PC-3 (cell line): ENCODE results near the gene LIMA1. TPM values are rescaled to one million over a fixed set of nuclear protein-coding genes. Genes with fewer than 3 reads are reported as not detected.

Source experiments
- ATAC-seq: fragments of 200-7000 bp; cut with Tn5 transposase; 2 replicates; pipeline ENCODE4 v1.9.1; 2020; ENCODE audit warnings: mild to moderate bottlenecking, moderate library complexity
- BruUV-seq: library from RNA; stranded (reverse); fragments of 400-500 nt; replicated peaks from 2 replicates; lab custom pipeline; 2021; lab: Mats Ljungman, UMichigan
- CTCF ChIA-PET: fragments of 300-600 bp; sonication (Branson Sonifier 250); formaldehyde crosslinking; loops from one replicate; lab custom pipeline; 2022; ENCODE audit warnings: antibody characterized with exemption; lab: Charles Lee
- POLR2A ChIA-PET: fragments of 300-600 bp; sonication (Branson Sonifier 250); formaldehyde crosslinking; loops from one replicate; lab custom pipeline; 2022; ENCODE audit warnings: antibody characterized with exemption; ENCODE audit not compliant: unreplicated experiment; lab: Charles Lee
- DNase-seq: peaks from one replicate; pipeline ENCODE4 v3.0.0-alpha.2; 2015
- H2AFZ ChIP-seq: fragments of 300-600 bp; sonication (generic); 2 replicates; pipeline ENCODE4 v1.6.0; 2016; ENCODE audit warnings: antibody characterized with exemption, low read length
- H3F3A ChIP-seq: fragments of 300-600 bp; sonication (generic); one replicate; pipeline ENCODE4 v1.6.0; 2017; ENCODE audit warnings: antibody characterized with exemption, low read length, control low read depth, mild to moderate bottlenecking; ENCODE audit not compliant: unreplicated experiment
- H3K27ac ChIP-seq: fragments of 300-600 bp; sonication (generic); 2 replicates; pipeline ENCODE4 v1.5.1; 2016; ENCODE audit warnings: mild to moderate bottlenecking, low read length
- H3K27me3 ChIP-seq: fragments of 300-600 bp; sonication (generic); 2 replicates; pipeline ENCODE4 v1.6.1; 2016; ENCODE audit warnings: low read length, mixed read lengths
- H3K36me3 ChIP-seq: fragments of 300-600 bp; sonication (generic); 2 replicates; pipeline ENCODE4 v1.6.1; 2016; ENCODE audit warnings: low read depth, mixed run types, low read length, mixed read lengths
- H3K4me1 ChIP-seq: fragments of 300-600 bp; sonication (generic); 2 replicates; pipeline ENCODE4 v1.5.1; 2016; ENCODE audit warnings: low read length; ENCODE audit not compliant: insufficient read depth
- H3K4me2 ChIP-seq: fragments of 300-600 bp; sonication (generic); 2 replicates; pipeline ENCODE4 v1.6.0; 2016; ENCODE audit warnings: low read length
- H3K4me3 ChIP-seq: fragments of 300-600 bp; sonication (generic); 2 replicates; pipeline ENCODE4 v1.5.1; 2016; ENCODE audit warnings: mild to moderate bottlenecking, low read length, mixed read lengths
- H3K79me2 ChIP-seq: fragments of 300-600 bp; sonication (generic); 2 replicates; pipeline ENCODE4 v1.6.1; 2017; ENCODE audit warnings: low read length, mixed read lengths
- H3K9ac ChIP-seq: fragments of 300-600 bp; sonication (generic); 2 replicates; pipeline ENCODE4 v1.6.0; 2016; ENCODE audit warnings: mild to moderate bottlenecking, low read length
- H3K9me2 ChIP-seq: fragments of 300-600 bp; sonication (generic); replicated peaks from 2 replicates; pipeline ENCODE4 v1.6.1; 2016; ENCODE audit warnings: mixed run types, low read length, mixed read lengths
- H3K9me3 ChIP-seq: fragments of 300-600 bp; sonication (generic); 2 replicates; pipeline ENCODE4 v1.6.1; 2016; ENCODE audit warnings: low read length, mixed read lengths
- H4K20me1 ChIP-seq: fragments of 300-600 bp; sonication (generic); 2 replicates; pipeline ENCODE4 v1.6.1; 2016; ENCODE audit warnings: low read length, mixed read lengths
- CTCF ChIP-seq: fragments of 300-600 bp; sonication (generic); conservative IDR thresholded peaks from 2 replicates; pipeline ENCODE4 v1.5.1; 2017; ENCODE audit warnings: antibody characterized with exemption, low read depth, mild to moderate bottlenecking, low read length
- EZH2 ChIP-seq: fragments of 300-600 bp; sonication (generic); IDR thresholded peaks from one replicate; pipeline ENCODE4 v1.6.1; 2017; ENCODE audit warnings: antibody characterized with exemption, mild to moderate bottlenecking, low read length; ENCODE audit not compliant: unreplicated experiment
- EZH2phosphoT487 ChIP-seq: fragments of 300-600 bp; sonication (generic); IDR thresholded peaks from 2 replicates; pipeline ENCODE4 v1.6.1; 2018; ENCODE audit warnings: mild to moderate bottlenecking, antibody characterized with exemption, low read length, borderline replicate concordance
- intact Hi-C: fragments of 100-400 bp; cut with micrococcal nuclease; formaldehyde crosslinking; loops from 2 replicates; pipeline ENCODE4 v1.9.0; 2023
- total RNA-seq: library from RNA; depleted of rRNA; stranded (reverse); fragments of >200 nt; gene quantifications from 2 replicates; pipeline ENCODE4 v1.2.3, GENCODE V29; 2014

The LIMA1 gene
- total RNA-seq, 1 experiment from 2014 or later = 45.1 TPM

GRCh38 chr12:50132505-50133135 lies 150.7 kb downstream of the LIMA1 start:
- H3K4me2 ChIP-seq = no peak overlapping the region

DNA sequence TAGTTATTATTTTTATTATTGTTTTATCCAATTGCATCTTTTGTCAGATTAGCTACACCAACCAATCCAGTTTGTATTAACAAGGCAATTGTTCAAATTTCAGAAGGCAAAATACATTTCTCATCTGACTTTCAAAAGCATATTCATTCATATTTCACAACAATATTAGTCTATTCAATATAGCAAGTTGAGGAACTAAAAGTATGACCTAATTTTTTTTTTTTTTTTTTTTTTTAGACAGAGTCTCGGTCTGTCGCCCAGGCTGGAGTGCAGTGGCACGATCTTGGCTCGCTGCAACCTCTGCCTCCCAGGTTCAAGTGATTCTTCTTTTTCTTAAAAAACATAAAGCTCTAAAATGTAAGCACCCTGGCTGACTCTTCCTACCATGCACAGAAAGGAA lies 154.0 kb downstream of the LIMA1 start:
- Histone ChIP-seq H3K9me3 (no peaks in the 10 kb centered on the region), H3K9ac (no peak overlapping the region), H3K27ac (no peak overlapping the region), H4K20me1 (no peaks in the 10 kb centered on the region), H3K4me3 (no peak overlapping the region), H2AFZ (no peak overlapping the region), H3K4me2 (no peak overlapping the region), H3K27me3 (no peaks in the 10 kb centered on the region), H3K9me2 (no peaks in the 10 kb centered on the region), H3K36me3 (peaks cover 26% of the 10 kb centered on the region; the same call in 1 of the 2 replicates), H3K4me1 (no peaks in the 10 kb centered on the region), H3K79me2 (no peaks in the 10 kb centered on the region), H3F3A (no peaks in the 10 kb centered on the region)
- CTCF ChIA-PET = interaction anchor here (0.7 kb wide), 1 partner anchor 38 kb away, joined by 3 read pairs; the partner anchor contains the start of gene CERS5
- no peak for TF ChIP-seq EZH2phosphoT487
- no peak for TF ChIP-seq EZH2
- no peak for TF ChIP-seq CTCF
- DNase-seq (peak; percentile 23), ATAC-seq (no peak)
- POLR2A ChIA-PET = no interaction called here
- intact Hi-C loops = loop anchor here (5.0 kb wide), 1 partner anchor 52 kb away; no protein-coding TSS in a partner anchor
- no TSS peak for BruUV-seq

More at GRCh38 chr12:50132505-50133135, 150.7 kb downstream of the LIMA1 start:
- DNase-seq = peak; percentile 69
- Histone ChIP-seq H3K4me1 (no peaks in the 10 kb centered on the region), H3K9me2 (no peaks in the 10 kb centered on the region), H3K27ac (no peak overlapping the region), H4K20me1 (no peaks in the 10 kb centered on the region), H3K36me3 (peaks cover 27% of the 10 kb centered on the region; the same call in 1 of the 2 replicates), H3K79me2 (no peaks in the 10 kb centered on the region), H3K9ac (no peak overlapping the region), H3K4me3 (no peak overlapping the region), H3F3A (no peaks in the 10 kb centered on the region), H2AFZ (no peak overlapping the region), H3K9me3 (no peaks in the 10 kb centered on the region), H3K27me3 (no peaks in the 10 kb centered on the region)
- ChIA-PET CTCF (interaction anchor here (0.6 to 0.9 kb wide), 5 partner anchors 18 to 197 kb away, joined by 3 to 5 read pairs (median 4); partner anchors contain the start of gene CERS5), POLR2A (interaction anchor here (0.7 kb wide), 1 partner anchor 121 kb away, joined by 3 read pairs; no protein-coding TSS in a partner anchor)
- intact Hi-C loops = loop anchor here (1.0 kb wide), 1 partner anchor 43 kb away; no protein-coding TSS in a partner anchor
- no TSS peak for BruUV-seq
- ATAC-seq = peak; percentile 61
- TF ChIP-seq EZH2 (no peak), CTCF (peak; percentile 84), EZH2phosphoT487 (no peak)

DNA sequence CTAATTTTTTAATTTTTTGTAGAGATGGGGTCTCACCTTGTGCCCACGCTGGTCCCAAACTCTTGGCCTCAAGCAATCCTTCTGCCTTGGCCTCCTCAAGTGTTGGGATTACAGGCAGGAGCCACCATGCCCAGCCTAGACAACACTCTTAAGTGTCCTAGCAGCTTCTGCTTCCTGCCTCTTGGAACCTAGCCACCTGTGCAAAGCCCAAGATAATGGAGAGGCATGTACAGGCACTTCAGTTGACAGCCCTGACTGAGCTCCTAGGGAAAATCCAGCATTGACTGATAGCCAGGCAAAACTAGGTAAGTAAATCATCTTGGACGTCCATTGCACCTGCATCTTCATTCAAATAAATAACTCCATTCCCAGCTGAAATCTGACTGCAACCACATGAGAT lies 155.8 kb downstream of the LIMA1 start:
- no peak overlapping the region for H3K9ac ChIP-seq
- no peak overlapping the region for H3K4me2 ChIP-seq
- intact Hi-C loops = loop anchor here (5.0 kb wide), 1 partner anchor 50 kb away; no protein-coding TSS in a partner anchor
- no peaks in the 10 kb centered on the region for H3K9me3 ChIP-seq
- TF ChIP-seq CTCF (no peak), EZH2phosphoT487 (no peak), EZH2 (no peak)
- no peak for DNase-seq
- no peak overlapping the region for H3K27ac ChIP-seq
- ATAC-seq = no peak
- no peak overlapping the region for H2AFZ ChIP-seq
- BruUV-seq = no TSS peak
- no peaks in the 10 kb centered on the region for H4K20me1 ChIP-seq
- no peaks in the 10 kb centered on the region for H3K4me1 ChIP-seq
- no peaks in the 10 kb centered on the region for H3F3A ChIP-seq
- H3K79me2 ChIP-seq = no peaks in the 10 kb centered on the region
- H3K27me3 ChIP-seq = no peaks in the 10 kb centered on the region
- peaks cover 23% of the 10 kb centered on the region; the same call in 1 of the 2 replicates for H3K36me3 ChIP-seq
- CTCF ChIA-PET = no interaction called here
- POLR2A ChIA-PET = interaction anchor here (0.5 kb wide), 1 partner anchor 37 kb away, joined by 5 read pairs; no protein-coding TSS in a partner anchor
- H3K4me3 ChIP-seq = no peak overlapping the region
- no peaks in the 10 kb centered on the region for H3K9me2 ChIP-seq
